Cardiac muscle cell (in vitro differentiated cells and primary cell): ENCODE data around the gene CREB5. TPM values are rescaled to one million over a fixed set of nuclear protein-coding genes. Genes with fewer than 3 reads are reported as not detected.

Source experiments
- DNase-seq, 2 donors: peaks; one replicate each; pipeline versions ENCODE4 v3.0.0 to v3.0.0-alpha.2; 2010 to 2017; ENCODE audit warnings: low read depth in 1 of 2, low spot score in 1 of 2
- H3K27ac ChIP-seq: fragments of 200-600 bp; sonication (generic); 2 replicates; pipeline ENCODE4 v1.5.1; 2016
- H3K27me3 ChIP-seq: fragments of 200-600 bp; sonication (generic); 2 replicates; pipeline ENCODE4 v1.6.0; 2016; ENCODE audit warnings: control low read depth
- H3K36me3 ChIP-seq: fragments of 200-600 bp; sonication (generic); 2 replicates; pipeline ENCODE4 v1.5.1; 2016; ENCODE audit warnings: control low read depth
- H3K4me1 ChIP-seq: fragments of 200-600 bp; sonication (generic); 2 replicates; pipeline ENCODE4 v1.8.1; 2017; ENCODE audit warnings: low read depth, mild to moderate bottlenecking, mixed run types
- H3K4me3 ChIP-seq: fragments of 200-600 bp; sonication (generic); 2 replicates; pipeline ENCODE4 v1.5.1; 2016; ENCODE audit warnings: mild to moderate bottlenecking
- H3K9me3 ChIP-seq: fragments of 200-600 bp; sonication (generic); 2 replicates; pipeline ENCODE4 v1.5.1; 2017; ENCODE audit warnings: low read depth, mild to moderate bottlenecking, control low read depth
- polyA plus RNA-seq: library from polyadenylated mRNA; unstranded; fragments of >200 nt; fragmentation: Nextera tagmentation; extraction: Ambion mirVana; gene quantifications from 2 replicates; pipeline ENCODE4 v1.2.1, GENCODE V29; 2016
- total RNA-seq: library from RNA; depleted of rRNA; stranded (reverse); fragments of >200 nt; gene quantifications from 2 replicates; pipeline ENCODE4 v1.2.3, GENCODE V29; 2016
- TF ChIP-seq, protein P1 (sequence below): IDR thresholded peaks from 2 replicates; pipeline ENCODE4 v1.5.1; 2012; ENCODE audit warnings: low read depth, mild to moderate bottlenecking, low read length

The CREB5 gene
- total and polyA plus RNA-seq, 2 experiments from 2014 or later = 4.6 TPM

DNA sequence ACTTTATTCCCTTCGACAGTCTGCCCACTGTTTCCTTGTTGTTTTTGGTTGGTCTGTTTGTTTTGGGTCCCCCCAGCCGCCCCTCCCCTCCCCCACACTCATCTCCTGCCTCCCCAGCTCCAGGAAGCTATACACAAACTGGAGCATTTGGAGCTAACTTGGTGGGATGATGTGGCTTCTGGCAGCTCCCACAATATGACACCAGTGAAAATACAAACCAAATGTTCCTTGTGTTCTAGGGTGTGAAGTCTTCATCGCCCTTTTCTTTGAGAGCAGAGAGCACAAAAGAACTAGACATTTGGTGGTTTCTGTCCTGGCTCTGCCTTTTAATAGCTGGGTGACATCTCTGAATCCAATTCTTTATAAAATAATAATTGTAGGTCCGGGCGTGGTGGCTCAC lies 33.8 kb downstream of the CREB5 start:
- no peaks in the 10 kb centered on the region for H3K4me1 ChIP-seq
- no peaks in the 10 kb centered on the region for H3K27me3 ChIP-seq
- no peaks in the 10 kb centered on the region for H3K36me3 ChIP-seq
- no peaks in the 10 kb centered on the region for H3K9me3 ChIP-seq
- TF ChIP-seq, protein P1, sequence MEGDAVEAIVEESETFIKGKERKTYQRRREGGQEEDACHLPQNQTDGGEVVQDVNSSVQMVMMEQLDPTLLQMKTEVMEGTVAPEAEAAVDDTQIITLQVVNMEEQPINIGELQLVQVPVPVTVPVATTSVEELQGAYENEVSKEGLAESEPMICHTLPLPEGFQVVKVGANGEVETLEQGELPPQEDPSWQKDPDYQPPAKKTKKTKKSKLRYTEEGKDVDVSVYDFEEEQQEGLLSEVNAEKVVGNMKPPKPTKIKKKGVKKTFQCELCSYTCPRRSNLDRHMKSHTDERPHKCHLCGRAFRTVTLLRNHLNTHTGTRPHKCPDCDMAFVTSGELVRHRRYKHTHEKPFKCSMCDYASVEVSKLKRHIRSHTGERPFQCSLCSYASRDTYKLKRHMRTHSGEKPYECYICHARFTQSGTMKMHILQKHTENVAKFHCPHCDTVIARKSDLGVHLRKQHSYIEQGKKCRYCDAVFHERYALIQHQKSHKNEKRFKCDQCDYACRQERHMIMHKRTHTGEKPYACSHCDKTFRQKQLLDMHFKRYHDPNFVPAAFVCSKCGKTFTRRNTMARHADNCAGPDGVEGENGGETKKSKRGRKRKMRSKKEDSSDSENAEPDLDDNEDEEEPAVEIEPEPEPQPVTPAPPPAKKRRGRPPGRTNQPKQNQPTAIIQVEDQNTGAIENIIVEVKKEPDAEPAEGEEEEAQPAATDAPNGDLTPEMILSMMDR = no peak
- DNase-seq = no peak
- H3K27ac ChIP-seq = no peak overlapping the region
- H3K4me3 ChIP-seq = no peak overlapping the region

DNA sequence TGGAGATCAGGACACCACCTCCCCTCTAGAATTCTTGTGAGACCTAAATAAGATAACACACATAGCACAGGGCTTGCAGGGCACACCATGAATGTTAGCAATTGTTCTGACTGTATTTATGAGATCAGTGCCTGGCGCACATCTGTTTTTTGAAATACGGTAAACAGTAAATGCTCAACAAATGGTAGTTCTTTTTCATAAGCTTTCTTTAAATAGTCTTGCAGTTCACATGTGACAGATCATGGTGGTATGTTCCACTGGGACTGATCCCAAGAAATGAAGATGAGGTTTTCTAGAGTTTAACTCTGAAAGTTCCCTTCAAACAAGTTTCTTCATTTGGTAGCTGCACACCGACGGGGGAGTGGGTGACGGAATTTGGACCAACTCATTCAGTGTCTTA lies 34.8 kb downstream of the CREB5 start:
- Histone ChIP-seq H3K4me3 (no peak overlapping the region), H3K4me1 (no peaks in the 10 kb centered on the region), H3K27ac (no peak overlapping the region), H3K9me3 (no peaks in the 10 kb centered on the region), H3K36me3 (no peaks in the 10 kb centered on the region), H3K27me3 (no peaks in the 10 kb centered on the region)
- TF ChIP-seq, protein P1 = no peak
- no peak for DNase-seq

- no peak for DNase-seq
- TF ChIP-seq, protein P1 = no peak
- H3K36me3 ChIP-seq = no peaks in the 10 kb centered on the region
- H3K4me3 ChIP-seq = no peak overlapping the region
- H3K27ac ChIP-seq = no peak overlapping the region
- H3K9me3 ChIP-seq = no peaks in the 10 kb centered on the region
- H3K4me1 ChIP-seq = no peaks in the 10 kb centered on the region
- H3K27me3 ChIP-seq = no peaks in the 10 kb centered on the region
Measured at GRCh38 chr7:28448708-28449107, 36.4 kb downstream of the CREB5 start.

GRCh38 chr7:28452681-28453080 lies 40.4 kb downstream of the CREB5 start:
- H3K36me3 ChIP-seq = no peaks in the 10 kb centered on the region
- H3K27me3 ChIP-seq = no peaks in the 10 kb centered on the region
- no peak overlapping the region for H3K4me3 ChIP-seq
- H3K27ac ChIP-seq = no peak overlapping the region
- DNase-seq = no peak
- no peaks in the 10 kb centered on the region for H3K4me1 ChIP-seq
- no peaks in the 10 kb centered on the region for H3K9me3 ChIP-seq
- TF ChIP-seq, protein P1 = no peak

DNA sequence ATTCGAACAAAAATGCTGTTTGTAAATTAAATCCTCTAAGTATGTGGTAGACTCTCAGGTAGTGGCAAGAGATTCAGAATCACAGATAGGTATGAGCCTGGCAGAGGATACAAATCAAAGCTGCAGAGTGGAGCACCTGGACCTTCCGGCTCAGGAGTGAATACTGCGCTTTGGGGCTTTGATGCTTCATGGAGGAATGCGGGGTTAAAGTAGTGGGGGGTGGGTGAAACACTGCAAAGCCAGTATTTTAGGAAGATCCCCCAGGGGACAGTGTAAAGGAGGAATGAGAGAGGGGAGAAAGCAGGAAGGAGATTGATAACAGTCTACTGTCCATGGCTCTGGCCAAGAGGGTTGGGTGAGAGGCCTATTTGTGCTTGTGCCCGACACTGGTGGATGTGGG lies 43.2 kb downstream of the CREB5 start:
- DNase-seq = no peak
- Histone ChIP-seq H3K9me3 (no peaks in the 10 kb centered on the region), H3K4me1 (no peaks in the 10 kb centered on the region), H3K27ac (no peak overlapping the region), H3K36me3 (no peaks in the 10 kb centered on the region), H3K27me3 (no peaks in the 10 kb centered on the region), H3K4me3 (no peak overlapping the region)
- TF ChIP-seq, protein P1 = no peak

DNA sequence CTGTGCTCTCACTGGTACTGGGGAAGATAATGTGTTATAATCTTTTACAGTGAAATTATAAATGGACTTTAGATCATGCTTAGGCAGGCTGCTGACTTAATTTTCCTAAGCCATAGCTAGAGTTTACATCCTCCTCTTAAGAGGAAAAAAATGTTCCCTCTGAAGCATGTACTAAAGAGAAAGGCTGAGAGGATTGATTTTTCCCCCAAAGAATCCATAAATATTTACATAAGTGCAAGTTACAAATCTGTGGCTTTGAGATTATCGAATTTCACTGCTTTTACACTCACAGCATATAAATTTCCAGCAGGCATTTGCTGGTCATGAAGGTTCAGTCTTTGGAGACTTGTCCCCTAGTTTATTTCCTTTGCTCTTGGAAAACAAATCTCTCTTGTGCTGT lies 43.7 kb downstream of the CREB5 start:
- TF ChIP-seq, protein P1 = no peak
- H3K4me1 ChIP-seq = no peaks in the 10 kb centered on the region
- H3K4me3 ChIP-seq = no peak overlapping the region
- H3K9me3 ChIP-seq = no peaks in the 10 kb centered on the region
- DNase-seq = no peak
- H3K27me3 ChIP-seq = no peaks in the 10 kb centered on the region
- no peak overlapping the region for H3K27ac ChIP-seq
- H3K36me3 ChIP-seq = no peaks in the 10 kb centered on the region
